Endothelial cell of umbilical vein (primary cell): ENCODE results near the gene HECW1.

Experiments
- CTCF ChIP-seq, 2 donors: IDR thresholded peaks; 1 replicate in 1 of 2; 2 replicates in 1 of 2; pipeline ENCODE4 v1.5.1; 2011; ENCODE audit warnings: low read length in 2 of 2, mild to moderate bottlenecking in 2 of 2, moderate library complexity in 2 of 2, control low read depth in 1 of 2, inconsistent platforms in 1 of 2, low read depth in 1 of 2; ENCODE audit not compliant: insufficient read depth in 1 of 2; ENCODE audit errors: extremely low read depth in 1 of 2
- EZH2 ChIP-seq: IDR thresholded peaks from 2 replicates; pipeline ENCODE4 v1.6.1; 2012; ENCODE audit warnings: borderline replicate concordance, low read depth, mild to moderate bottlenecking, moderate library complexity, low read length, inconsistent platforms; ENCODE audit not compliant: severe bottlenecking
- FOS ChIP-seq: IDR thresholded peaks from 2 replicates; pipeline ENCODE4 v1.6.1; 2011; ENCODE audit warnings: mild to moderate bottlenecking, low read length, moderate library complexity, borderline replicate concordance; ENCODE audit not compliant: insufficient read depth
- MAX ChIP-seq: IDR thresholded peaks from 2 replicates; pipeline ENCODE4 v1.6.1; 2011; ENCODE audit not compliant: insufficient read depth, insufficient read length
- MYC ChIP-seq: IDR thresholded peaks from one replicate; pipeline ENCODE4 v1.6.1; 2011; ENCODE audit warnings: mild to moderate bottlenecking, low read depth, low read length
- POLR2A ChIP-seq: IDR thresholded peaks from 2 replicates; pipeline ENCODE4 v1.6.1; 2012; ENCODE audit warnings: low read depth, mild to moderate bottlenecking, control low read depth, low read length
- POLR2AphosphoS5 ChIP-seq: IDR thresholded peaks from 2 replicates; pipeline ENCODE4 v1.6.1; 2012; ENCODE audit warnings: low read depth, mild to moderate bottlenecking, control low read depth, low read length, moderate library complexity; ENCODE audit not compliant: insufficient read depth

GRCh38 chr7:43584195-43584586 lies 471.7 kb downstream of the HECW1 start:
- TF ChIP-seq CTCF (IDR thresholded peaks at IDR 0.05; ENCODE audit: extremely low read depth in 1 of 2, insufficient read depth in 1 of 2, low read depth in 1 of 2, low read length in 2 of 2) (no peak), POLR2A (no peak), EZH2 (no peak), MAX (no peak), POLR2AphosphoS5 (no peak), FOS (no peak), MYC (no peak)
